ENCODE data around the gene BICC1.

Gene BICC1

DNA sequence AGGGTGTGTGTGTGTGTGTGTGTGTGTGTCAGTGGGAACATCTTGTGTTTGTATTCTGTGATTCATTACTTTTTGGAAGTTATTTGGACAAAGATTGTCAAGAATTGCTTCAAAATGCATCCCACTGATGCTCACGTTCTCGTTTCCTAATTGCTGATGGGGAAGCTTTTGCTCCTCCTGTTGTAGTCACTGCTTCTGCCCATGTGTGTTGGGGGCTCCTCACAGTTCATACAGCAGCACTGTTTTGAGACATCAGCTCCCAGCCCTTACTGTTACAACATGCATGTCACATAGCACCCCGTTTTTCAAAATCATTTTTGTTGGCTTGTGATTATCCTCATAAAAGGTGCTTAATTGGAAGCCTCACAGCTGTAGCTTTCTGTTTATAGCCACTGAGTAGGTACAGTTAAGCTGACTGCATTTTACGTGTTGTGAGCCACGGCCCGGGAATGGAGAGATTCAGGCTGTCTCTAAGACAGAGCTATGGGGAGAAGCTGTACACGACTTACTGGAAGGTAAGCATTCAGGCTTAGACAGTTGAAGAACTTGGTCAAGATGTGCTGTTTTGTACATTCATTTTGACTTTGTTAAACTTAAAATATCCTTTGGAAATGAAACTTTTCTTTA is 87.4 kb downstream of the BICC1 start:
- no peak for DNase-seq (ENCODE audit: low read depth in 2 of 2, low spot score in 1 of 2)

GRCh38 chr10:58608351-58608750 is 95.7 kb downstream of the BICC1 start:
- no peak for DNase-seq (ENCODE audit: low read depth in 2 of 2, low spot score in 1 of 2)

DNA sequence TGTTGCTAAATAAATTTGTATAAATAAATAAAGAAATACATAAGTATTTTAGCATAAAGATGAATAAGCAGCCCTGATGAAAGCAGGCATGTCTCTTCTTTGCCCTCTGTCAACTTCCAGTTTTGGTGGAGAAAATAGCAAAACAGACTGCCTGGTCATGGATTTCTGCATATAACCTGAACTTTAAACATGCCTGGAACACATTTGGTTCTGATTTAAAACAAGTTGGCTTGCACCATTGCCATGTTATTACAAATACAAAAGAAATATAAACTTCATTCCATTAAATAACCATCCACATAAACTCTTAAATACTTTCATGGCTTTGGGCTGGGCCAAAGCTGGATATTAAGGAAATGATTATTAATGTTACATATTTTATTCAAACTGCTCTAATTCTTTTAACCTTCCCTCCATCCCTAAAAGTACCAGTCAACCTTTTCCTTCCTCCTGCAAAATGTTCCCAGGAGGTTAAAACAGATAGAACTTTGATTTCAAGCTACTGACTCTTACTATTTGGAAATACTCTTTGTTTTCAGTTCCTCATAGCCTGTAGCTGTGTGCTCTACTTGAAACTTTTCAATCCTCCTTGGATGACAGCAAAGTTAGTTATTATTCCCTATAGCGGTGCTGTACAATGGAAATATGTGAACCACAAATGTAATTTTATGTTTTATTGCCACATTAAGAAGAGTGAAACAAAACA is 96.3 kb downstream of the BICC1 start:
- no peak for DNase-seq (ENCODE audit: low read depth in 2 of 2, low spot score in 1 of 2)

DNA sequence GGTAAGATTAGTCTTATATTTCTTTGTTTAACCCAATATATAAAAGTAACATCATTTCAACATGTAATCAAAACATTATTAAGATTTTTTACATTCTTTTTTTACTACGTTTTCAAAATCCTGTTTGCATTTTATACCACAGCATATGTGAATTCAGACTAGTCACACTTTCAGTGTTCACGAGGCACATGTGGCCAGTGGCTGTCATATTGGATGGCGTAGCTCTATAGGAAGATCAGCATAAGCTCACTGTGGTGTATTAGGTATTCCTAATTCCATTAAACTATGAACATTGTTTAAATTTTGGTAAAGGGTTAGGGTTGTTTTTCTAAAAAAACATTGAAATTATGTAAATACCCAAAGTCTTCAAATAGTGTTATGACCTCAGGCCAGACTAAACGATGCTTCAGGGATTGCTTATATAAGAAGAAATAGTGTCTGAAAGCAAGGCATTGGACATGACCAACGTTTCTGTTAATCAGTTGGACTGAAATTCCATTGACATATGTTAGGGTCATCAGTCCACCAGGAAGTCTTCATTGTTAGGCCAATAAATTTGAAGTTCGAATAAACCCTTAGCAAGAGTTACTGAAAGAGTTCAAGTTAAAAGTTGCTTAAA is 97.0 kb downstream of the BICC1 start:
- no peak for DNase-seq (ENCODE audit: low read depth in 2 of 2, low spot score in 1 of 2)

GRCh38 chr10:58615237-58615935 is 102.7 kb downstream of the BICC1 start:
- no peak for DNase-seq (ENCODE audit: low read depth in 2 of 2, low spot score in 1 of 2)

- no peak for DNase-seq (ENCODE audit: low read depth in 2 of 2, low spot score in 1 of 2)
These were observed 105.5 kb downstream of the BICC1 start for GRCh38 chr10:58618158-58618676.

DNA sequence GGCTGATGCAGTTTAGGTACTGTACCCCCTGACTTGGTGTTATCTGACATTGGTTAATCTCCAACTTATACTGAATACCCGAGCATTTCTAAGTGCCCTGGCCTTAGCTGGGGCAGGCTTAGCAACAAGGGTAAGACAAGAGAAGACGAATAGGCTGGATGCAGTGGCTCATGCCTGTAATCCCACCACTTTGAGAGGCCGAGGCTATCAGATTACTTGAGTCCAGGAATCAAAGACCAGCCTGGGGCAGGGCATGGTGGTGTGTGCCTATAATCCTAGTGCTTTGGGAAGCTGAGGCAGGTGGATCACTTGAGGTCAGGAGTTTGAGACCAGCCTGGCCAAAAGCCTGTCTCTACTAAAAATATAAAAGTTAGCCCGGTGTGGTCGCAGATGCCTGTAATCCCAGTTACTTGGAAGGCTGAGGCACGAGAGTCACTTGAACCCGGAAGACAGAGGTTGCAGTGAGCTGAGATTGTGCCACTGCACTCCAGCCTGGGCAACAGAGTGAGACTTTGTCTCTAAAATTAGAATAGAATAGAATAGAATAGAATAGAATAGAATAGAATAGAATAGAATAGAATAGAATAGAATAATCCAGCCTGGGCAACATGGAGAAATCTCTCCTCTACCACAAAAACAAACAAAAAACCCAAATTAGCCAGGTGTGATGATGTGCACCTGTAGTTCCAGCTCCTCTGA is 108.9 kb downstream of the BICC1 start:
- no peak for DNase-seq (ENCODE audit: low read depth in 2 of 2, low spot score in 1 of 2)

GRCh38 chr10:58622246-58622645 is 109.6 kb downstream of the BICC1 start:
- DNase-seq (ENCODE audit: low read depth in 2 of 2, low spot score in 1 of 2): no peak

GRCh38 chr10:58625070-58625469 is 112.4 kb downstream of the BICC1 start:
- DNase-seq (ENCODE audit: low read depth in 2 of 2, low spot score in 1 of 2): no peak

GRCh38 chr10:58627392-58627791 is 114.7 kb downstream of the BICC1 start:
- no peak for DNase-seq (ENCODE audit: low read depth in 2 of 2, low spot score in 1 of 2)

GRCh38 chr10:58631715-58632114 is 119.0 kb downstream of the BICC1 start:
- no peak for DNase-seq (ENCODE audit: low read depth in 2 of 2, low spot score in 1 of 2)

DNA sequence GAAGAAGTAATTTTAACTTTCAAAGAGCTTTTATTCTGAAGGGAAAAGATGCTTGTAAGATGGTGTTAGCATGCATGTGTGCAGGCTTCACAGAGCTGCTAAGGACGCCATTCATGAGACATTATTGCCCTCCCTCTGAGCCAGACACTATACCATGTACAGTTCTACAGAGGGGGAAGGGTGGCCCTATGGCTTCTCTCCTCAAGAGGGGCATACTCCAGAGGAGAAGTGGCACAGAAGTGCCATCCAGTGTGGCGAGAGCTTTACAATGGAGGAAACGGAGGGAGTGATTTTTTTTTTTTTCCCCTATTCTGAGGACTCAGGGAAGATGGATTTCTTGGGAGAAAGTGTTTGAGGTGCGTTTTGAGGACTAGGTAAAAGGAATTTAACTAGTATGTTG is 119.5 kb downstream of the BICC1 start:
- no peak for DNase-seq (ENCODE audit: low read depth in 2 of 2, low spot score in 1 of 2)

DNA sequence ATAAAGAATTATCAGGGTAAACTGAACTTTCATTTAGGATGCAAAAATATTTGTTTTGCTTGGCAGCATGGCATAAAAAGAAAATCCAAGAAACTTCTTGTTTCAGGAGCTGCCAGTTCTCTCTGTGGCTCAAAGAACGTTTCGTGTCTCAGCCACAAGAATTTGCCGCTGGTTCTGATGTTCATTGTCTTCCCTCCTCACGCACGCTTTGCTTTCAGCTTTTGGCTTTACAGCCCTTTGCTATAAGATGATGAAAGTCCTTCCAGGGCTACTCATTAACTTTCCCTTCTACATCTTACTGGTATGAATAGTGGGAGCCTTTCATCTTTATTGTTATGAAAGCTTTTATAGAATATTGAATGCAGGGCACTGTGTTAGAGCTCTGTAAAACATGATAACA is 124.7 kb downstream of the BICC1 start:
- DNase-seq (ENCODE audit: low read depth in 2 of 2, low spot score in 1 of 2): no peak

DNA sequence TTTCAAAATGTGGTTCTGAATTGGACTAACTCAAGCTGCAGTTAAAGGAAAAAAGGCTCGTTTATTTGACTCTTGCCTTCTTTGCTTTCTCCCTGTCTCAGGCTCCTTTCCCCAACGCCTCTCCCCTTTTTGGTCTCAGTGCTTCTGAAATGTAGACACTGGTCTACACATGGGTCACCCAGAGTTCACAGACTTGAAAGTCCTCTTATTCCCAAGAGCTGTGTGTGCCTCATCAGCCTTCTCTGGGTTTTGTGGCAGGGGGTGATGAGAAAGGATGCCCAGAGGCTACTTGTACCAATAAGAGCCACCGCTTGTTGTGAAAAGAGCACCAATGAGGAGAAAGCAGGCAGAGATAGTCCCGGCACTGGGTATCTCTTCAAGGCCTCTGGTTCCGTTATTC is 125.7 kb downstream of the BICC1 start:
- no peak for DNase-seq (ENCODE audit: low read depth in 2 of 2, low spot score in 1 of 2)

GRCh38 chr10:58641095-58641531 is 128.4 kb downstream of the BICC1 start:
- no peak for DNase-seq (ENCODE audit: low read depth in 2 of 2, low spot score in 1 of 2)

GRCh38 chr10:58641708-58642107 is 129.0 kb downstream of the BICC1 start:
- DNase-seq (ENCODE audit: low read depth in 2 of 2, low spot score in 1 of 2): no peak

GRCh38 chr10:58642283-58642682 is 129.6 kb downstream of the BICC1 start:
- no peak for DNase-seq (ENCODE audit: low read depth in 2 of 2, low spot score in 1 of 2)

DNA sequence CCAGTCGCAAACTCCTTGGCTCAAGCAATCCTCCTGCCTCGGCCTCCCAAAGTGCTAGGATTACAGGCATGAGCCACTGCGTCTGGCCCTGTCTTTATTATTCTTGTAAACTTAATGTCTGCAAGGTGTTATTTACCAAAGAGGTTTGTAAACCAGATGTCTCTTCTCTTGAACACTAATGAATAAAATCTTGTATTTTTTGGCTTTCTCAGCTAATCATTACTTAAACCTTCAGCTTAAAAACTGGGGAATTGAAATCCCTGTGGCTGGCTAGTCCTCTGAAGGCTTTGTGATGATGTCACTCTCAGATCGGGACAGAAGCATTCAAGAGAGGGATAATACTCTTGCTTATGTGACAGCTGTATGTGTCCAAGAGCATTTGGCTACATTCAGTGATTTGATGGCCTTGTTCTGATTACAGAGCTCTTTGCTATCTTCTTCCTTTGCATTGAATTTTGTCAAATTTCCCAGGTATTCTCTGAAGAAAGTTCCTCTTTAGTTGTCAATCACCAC is 130.3 kb downstream of the BICC1 start:
- DNase-seq (ENCODE audit: low read depth in 2 of 2, low spot score in 1 of 2): no peak

GRCh38 chr10:58644311-58644710 is 131.6 kb downstream of the BICC1 start:
- DNase-seq (ENCODE audit: low read depth in 2 of 2, low spot score in 1 of 2): no peak

DNA sequence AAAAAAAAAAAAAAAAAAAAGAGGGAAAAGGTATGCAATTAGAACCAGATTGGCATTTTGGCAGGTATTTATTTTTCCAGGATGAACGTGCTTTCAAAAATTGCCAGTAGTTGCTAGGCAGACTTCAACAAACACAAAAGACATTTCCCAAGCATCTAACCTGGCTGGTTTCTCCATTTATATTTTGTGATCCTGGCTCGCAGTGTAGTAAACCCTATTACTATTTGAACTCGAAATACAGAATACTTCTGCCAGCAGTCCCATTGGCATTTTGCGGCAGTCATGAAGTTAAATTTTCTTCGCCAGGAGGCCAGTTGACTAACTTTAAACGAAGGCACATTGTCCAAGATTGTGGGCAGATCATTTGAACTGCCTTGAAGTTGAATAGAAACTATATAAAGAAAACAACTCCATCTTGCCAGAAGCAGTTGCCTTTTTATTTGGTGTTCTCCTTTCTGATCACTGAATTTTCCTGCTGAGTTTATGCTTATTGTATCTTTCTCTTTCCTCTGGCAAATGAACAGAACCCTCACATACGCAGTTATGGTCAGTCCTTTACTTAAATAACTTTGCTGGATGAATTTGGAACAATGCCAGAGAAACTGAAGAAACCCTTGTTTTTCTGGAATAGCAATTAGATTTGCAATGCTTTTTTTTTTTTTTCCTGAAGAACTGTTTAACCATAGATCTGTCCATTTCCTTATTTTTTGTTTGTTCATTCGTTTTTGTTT is 132.9 kb downstream of the BICC1 start:
- DNase-seq (ENCODE audit: low read depth in 2 of 2, low spot score in 1 of 2): no peak
